GM21737 (cell line): ENCODE data around the gene ETV6.

Source experiments
- ATAC-seq: cut with Tn5 transposase; IDR thresholded peaks from one replicate; pipeline ENCODE4 v1.9.1; 2021; ENCODE audit warnings: mild to moderate bottlenecking, moderate library complexity; ENCODE audit not compliant: unreplicated experiment

ETV6 gene

GRCh38 chr12:11732715-11733114 is 83.2 kb downstream of the ETV6 start:
- no peak for ATAC-seq

- no peak for ATAC-seq
Observed at GRCh38 chr12:11734580-11735180, 85.2 kb downstream of the ETV6 start.

GRCh38 chr12:11738450-11738849 is 89.0 kb downstream of the ETV6 start:
- no peak for ATAC-seq

GRCh38 chr12:11739980-11740577 is 90.6 kb downstream of the ETV6 start:
- no peak for ATAC-seq

- no peak for ATAC-seq
Observed at GRCh38 chr12:11741434-11742092, 92.1 kb downstream of the ETV6 start.

- no peak for ATAC-seq
Observed at GRCh38 chr12:11743423-11744409, 94.2 kb downstream of the ETV6 start.

GRCh38 chr12:11744410-11744801 is 94.9 kb downstream of the ETV6 start:
- no peak for ATAC-seq

- no peak for ATAC-seq
Observed at GRCh38 chr12:11745113-11745512, 95.6 kb downstream of the ETV6 start.

- ATAC-seq, result no peak
Observed at GRCh38 chr12:11746024-11746771, 96.7 kb downstream of the ETV6 start.

- ATAC-seq, result no peak
Observed at GRCh38 chr12:11746940-11747716, 97.7 kb downstream of the ETV6 start.

GRCh38 chr12:11747969-11748368 is 98.5 kb downstream of the ETV6 start:
- no peak for ATAC-seq

- no peak for ATAC-seq
Observed at GRCh38 chr12:11748903-11749302, 99.4 kb downstream of the ETV6 start.

GRCh38 chr12:11749943-11750690 is 100.6 kb downstream of the ETV6 start:
- peak; percentile 63 for ATAC-seq

GRCh38 chr12:11752403-11753149 is 103.1 kb downstream of the ETV6 start:
- no peak for ATAC-seq

- ATAC-seq, result no peak
Observed at GRCh38 chr12:11753150-11753499, 103.7 kb downstream of the ETV6 start.

GRCh38 chr12:11753826-11754225 is 104.4 kb downstream of the ETV6 start:
- ATAC-seq, result no peak

GRCh38 chr12:11754256-11754655 is 104.8 kb downstream of the ETV6 start:
- ATAC-seq, result no peak

GRCh38 chr12:11755302-11755930 is 105.9 kb downstream of the ETV6 start:
- ATAC-seq, result no peak
